Embryonic facial prominence (tissue), 1 donor: ENCODE data around the gene L1CAM.

Source experiments
- DNase-seq: peaks from one replicate; pipeline ENCODE4 v3.0.0-alpha.2; 2016; ENCODE audit errors: extremely low spot score

L1CAM gene

GRCh38 chrX:153903991-153904957 lies 18.3 kb upstream of the L1CAM start, which contains the start of gene AVPR2:
Gene AVPR2, plus strand, starts transcription at chrX:153904673. Its CDS starts 473 bp downstream, at chrX:153905146.
- no peak for DNase-seq

- DNase-seq, result no peak
These were observed 17.4 kb upstream of the L1CAM start for GRCh38 chrX:153903238-153903980.

- no peak for DNase-seq
These were observed 16.4 kb upstream of the L1CAM start for GRCh38 chrX:153902385-153902784.

- DNase-seq, result no peak
These were observed 15.8 kb upstream of the L1CAM start for GRCh38 chrX:153901753-153902140.

GRCh38 chrX:153900831-153901752 lies 15.1 kb upstream of the L1CAM start:
- no peak for DNase-seq

- no peak for DNase-seq
These were observed 11.9 kb upstream of the L1CAM start for GRCh38 chrX:153897899-153898298.

- no peak for DNase-seq
These were observed 3.1 kb upstream of the L1CAM start for GRCh38 chrX:153889123-153889522.

GRCh38 chrX:153888344-153888743 lies 2.4 kb upstream of the L1CAM start:
- DNase-seq, result no peak

- no peak for DNase-seq
These were observed 1.4 kb upstream of the L1CAM start for GRCh38 chrX:153887385-153887784.

GRCh38 chrX:153886915-153887314 lies 942 bp upstream of the L1CAM start:
- DNase-seq, result no peak

- no peak for DNase-seq
These were observed 675 bp downstream of the L1CAM start for GRCh38 chrX:153885208-153885787.

GRCh38 chrX:153884590-153884989 lies 1.4 kb downstream of the L1CAM start:
- no peak for DNase-seq

GRCh38 chrX:153884136-153884535 lies 1.8 kb downstream of the L1CAM start:
- DNase-seq, result no peak

- no peak for DNase-seq
These were observed 2.7 kb downstream of the L1CAM start for GRCh38 chrX:153883163-153883843.

- no peak for DNase-seq
These were observed 3.4 kb downstream of the L1CAM start for GRCh38 chrX:153882557-153882956.

GRCh38 chrX:153882086-153882498 lies 3.9 kb downstream of the L1CAM start:
- DNase-seq, result no peak

GRCh38 chrX:153881281-153881680 lies 4.7 kb downstream of the L1CAM start:
- DNase-seq, result no peak

GRCh38 chrX:153880440-153880815 lies 5.5 kb downstream of the L1CAM start:
- no peak for DNase-seq

- no peak for DNase-seq
These were observed 6.1 kb downstream of the L1CAM start for GRCh38 chrX:153879741-153880439.
